NCI-H1417 (cell line): Measurements from ENCODE around the gene HERC2.
"Not testable (repeated sequence)": the region's sequence is repeated elsewhere in the genome, so short reads cannot be mapped to it uniquely, and the experiment has no call there.

Source experiments
- DNase-seq, 3 experiments: peaks; one replicate each; lab custom pipeline; 2025; lab: John Stamatoyannopoulos, UW

HERC2 gene

GRCh38 chr15:28273873-28274610 is 47.9 kb downstream of the HERC2 start:
- DNase-seq, result no peak

DNA sequence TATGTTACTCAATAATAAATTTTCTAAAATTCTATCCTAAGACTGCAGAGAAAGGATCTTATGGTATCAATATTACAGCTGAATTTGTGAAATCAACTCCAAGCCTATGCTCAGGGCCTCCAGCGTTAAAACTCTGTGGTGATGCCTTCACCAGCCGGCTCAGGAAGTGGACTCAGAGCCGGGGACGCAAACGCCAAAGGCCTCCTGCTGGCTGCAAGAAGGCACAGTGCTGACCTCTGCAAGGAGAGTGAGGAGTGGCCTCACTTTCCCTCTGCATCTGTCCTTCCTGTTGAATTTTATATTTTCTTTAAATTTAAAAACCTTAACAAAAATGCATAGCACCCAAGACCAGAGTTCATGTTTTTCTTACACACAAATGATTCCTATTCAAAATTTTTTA is 48.5 kb downstream of the HERC2 start:
- DNase-seq, result no peak

DNA sequence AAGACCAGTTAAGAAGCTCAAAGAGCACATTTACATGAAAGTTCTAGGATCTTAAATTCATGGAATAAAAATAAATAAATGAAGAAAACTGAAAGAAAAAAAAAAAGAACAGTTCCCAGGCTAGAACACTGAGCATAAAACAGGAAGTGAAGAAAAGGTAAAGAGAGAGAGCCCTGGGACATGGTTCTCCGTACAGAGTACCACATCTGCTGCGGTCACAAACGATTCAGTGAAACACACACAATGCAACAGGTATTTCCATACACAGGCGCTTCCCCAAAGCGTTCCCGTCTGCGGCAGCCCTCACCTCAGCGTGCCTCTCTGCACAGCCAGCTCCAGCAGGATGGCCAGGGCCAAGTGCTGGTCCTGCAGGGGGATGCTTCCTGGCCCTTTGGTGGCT is 49.4 kb downstream of the HERC2 start:
- DNase-seq, result no peak

DNA sequence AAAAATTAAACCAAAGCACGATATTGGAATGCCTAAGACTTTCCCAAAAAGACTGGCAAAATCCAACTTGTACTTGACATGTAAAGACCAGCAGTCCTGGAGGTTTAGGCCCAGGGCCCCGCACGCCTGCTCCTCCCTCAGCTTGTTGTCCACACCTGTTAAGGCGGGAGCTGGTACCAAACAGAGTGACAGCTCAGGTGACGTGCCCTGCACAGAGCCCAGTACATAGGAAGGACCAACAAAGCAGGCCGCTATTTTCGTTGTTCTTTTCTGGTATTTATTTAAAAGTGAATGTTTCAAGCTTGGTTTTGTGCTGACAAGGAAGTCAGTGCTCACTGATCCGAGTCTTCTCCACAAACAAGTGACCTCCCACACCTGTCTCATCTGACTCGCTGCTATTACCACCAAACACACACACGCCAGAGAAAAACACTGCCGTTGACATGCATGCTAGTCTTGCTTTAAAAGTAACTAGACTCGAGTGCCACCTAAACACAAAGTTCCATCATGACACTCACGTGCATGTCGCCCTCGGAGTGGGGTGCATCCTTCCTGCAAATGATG is 50.2 kb downstream of the HERC2 start:
- DNase-seq, result no peak

DNA sequence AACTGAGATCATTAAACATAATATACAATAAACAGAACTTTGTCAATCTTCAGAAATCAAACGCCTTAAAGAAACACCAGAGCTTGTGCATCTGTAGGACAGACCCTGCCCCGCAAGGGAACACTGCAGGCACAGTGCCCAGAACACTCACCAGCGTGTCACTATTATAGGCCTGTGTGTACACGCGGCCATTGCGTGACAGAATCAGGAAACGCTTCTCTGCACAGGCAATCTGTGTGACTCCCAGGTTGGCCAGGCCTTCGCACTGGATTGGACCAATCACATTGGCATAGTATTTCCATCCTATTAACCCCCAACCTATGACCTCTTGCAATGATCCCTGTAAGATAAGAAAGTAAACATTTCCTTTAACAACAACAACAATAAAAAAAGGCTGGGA is 52.9 kb downstream of the HERC2 start:
- no peak for DNase-seq

DNA sequence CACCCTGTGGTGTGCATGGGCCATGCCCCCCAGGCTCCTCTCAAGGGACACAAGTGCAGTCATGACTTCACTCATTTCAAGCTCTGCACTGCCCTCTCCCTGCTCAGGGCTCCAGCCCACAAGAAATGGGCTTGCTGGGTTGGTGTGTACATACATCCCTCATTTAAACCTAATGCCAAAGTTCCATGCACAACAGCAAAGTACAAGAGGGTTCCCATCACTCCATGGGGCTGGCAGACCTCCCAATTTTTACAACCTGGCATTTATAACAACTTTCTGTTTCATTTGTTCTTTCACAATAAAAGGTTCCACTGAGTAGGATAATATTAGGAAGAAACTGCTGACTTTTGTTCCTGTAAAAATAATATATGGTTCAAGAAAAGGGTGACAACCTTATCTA is 54.3 kb downstream of the HERC2 start:
- no peak for DNase-seq

GRCh38 chr15:28265334-28266019 is 56.5 kb downstream of the HERC2 start:
- DNase-seq, result no peak

- no peak for DNase-seq
Observed at GRCh38 chr15:28264166-28264565, 57.8 kb downstream of the HERC2 start.

DNA sequence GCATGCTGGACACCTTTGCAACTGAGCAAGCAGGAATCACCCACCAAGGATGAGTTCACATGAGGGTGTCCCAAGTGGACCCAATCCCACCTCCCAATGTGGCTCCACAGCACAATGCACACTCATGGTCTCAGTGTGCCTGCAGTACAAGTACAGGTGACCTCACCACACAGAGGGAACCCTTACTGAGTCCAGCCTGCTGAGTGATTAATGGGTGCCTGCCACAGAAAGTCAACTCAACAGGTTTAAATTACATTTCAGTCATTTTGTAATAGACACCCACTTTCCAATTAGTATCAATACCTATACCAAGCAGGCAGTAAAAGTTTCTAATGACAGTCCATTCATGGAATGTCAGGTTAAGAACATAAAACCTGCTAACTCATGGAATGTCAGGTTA is 59.5 kb downstream of the HERC2 start:
- peak in 1 of 3 experiments; percentile 17 for DNase-seq

GRCh38 chr15:28260722-28261121 is 61.3 kb downstream of the HERC2 start:
- peak in 1 of 3 experiments; percentile 7 for DNase-seq

DNA sequence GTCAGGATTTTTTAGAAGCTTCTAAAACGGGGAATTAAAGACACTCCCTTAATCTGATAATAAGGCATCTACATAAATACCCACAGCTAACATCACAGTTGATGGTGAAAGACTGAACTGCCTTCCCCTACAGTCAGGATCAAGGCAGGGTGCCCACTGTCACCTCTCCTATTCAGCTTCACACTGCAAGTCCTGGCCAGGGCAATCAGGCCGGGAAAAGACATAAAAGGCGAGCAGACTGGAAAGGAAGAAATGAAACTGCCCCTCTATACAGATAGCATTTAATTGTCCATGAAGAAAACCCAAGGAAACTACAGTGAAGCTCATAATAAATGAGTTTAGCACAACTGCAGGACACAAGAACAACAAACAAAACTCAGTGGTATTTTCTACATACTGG is 61.7 kb downstream of the HERC2 start:
- no peak for DNase-seq

DNA sequence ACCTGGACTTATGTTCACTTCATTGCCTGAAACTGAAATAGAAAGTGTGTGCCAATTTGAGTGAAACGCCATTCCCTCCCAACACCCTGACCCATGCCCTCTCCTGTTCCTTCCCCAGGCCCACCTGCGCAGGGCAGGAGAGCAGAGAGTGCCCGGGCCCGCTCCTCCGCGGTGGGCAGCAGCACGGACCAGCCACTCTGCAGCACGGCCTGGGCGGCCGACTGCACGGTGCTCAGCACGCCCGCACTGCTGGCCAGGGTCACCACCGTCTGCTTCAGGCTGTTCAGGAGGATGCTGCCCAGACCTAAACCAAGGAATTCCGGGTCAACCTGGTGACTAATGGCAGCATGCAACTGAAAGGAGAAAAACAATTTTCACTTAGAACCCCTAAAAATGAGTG is 66.0 kb downstream of the HERC2 start:
- DNase-seq, result no peak

DNA sequence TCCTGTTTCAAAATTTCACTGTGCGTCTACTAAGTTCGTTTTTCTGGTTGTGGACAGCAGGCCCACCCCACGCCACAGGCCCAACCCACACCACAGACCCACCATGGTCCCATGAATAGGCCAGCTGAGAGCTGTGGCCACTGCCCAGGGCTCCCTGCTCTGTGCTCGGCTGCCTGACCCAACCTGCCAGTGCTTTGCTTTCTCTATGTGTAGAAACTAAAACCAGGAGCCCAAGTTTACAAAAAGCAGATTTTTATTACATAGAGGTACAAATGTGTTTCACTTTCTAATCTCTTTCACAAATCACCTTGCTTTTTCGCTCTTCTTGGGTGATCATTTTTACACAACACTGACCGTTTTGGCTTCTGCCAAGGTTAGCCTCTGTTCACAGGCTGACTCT is 69.1 kb downstream of the HERC2 start:
- no peak for DNase-seq

- DNase-seq, result peak in 1 of 3 experiments; percentile 15
Observed at GRCh38 chr15:28246605-28247004, 75.4 kb downstream of the HERC2 start.

DNA sequence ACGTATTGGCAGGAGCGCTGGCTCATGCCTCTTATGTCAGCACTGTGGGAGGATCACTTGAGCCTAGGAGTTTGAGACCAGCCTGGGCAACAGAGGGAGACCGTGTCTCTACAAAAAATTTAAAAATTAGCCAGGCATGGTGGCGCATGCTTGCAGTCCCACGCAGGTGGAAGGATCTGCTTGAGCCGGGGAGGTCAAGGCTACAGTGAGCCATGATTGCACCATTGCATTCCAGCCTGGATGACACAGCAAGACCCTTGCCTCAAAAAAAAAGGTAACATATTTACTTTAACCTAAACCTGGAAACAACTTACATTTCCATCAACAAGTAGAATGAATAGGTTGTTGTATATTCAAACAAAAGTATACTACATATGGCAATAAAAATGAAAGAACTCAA is 78.1 kb downstream of the HERC2 start:
- DNase-seq, result no peak

GRCh38 chr15:28243399-28243798 is 78.6 kb downstream of the HERC2 start:
- no peak for DNase-seq

DNA sequence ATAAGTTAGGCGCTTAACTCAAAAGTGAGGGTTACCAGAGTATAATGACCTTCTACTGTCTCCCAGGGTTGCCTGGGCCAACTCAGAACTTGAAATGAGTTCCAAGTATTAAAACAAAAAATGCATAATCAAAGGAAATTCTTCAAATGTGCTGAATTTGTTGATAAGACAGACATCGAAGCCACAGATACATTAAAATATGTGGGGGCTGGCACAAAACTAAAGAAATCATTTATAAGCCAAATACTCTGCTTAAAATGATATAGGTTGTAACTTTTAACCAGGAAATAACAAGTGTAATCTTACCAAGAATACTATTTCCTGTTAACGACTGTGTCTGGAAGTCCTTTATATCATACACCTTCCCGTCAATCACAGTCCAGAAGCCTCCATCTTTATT is 83.7 kb downstream of the HERC2 start:
- not testable (repeated sequence) for DNase-seq

DNA sequence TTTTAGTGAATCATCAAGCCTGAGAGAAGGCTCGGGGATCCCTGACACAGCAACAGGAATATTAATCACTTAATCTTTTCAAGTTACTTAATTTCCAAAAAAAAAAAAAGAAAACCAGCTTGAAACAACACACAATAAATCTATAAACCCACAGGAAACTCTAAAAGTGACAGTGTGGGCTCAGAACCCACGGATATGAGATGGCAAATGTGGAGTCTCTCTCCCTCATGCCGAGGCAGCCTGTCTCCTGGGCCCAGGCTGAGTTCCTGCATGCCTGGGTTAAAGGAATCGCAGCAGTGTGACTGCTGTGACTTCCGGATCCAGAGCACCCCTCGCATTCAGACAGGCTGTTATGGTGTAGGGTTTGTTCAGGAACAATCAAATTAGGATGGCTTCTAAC is 90.2 kb downstream of the HERC2 start:
- not testable (repeated sequence) for DNase-seq

GRCh38 chr15:28231336-28231735 is 90.6 kb downstream of the HERC2 start:
- not testable (repeated sequence) for DNase-seq

GRCh38 chr15:28228990-28229640 is 92.9 kb downstream of the HERC2 start:
- DNase-seq, result peak in 1 of 3 experiments; percentile 38

DNA sequence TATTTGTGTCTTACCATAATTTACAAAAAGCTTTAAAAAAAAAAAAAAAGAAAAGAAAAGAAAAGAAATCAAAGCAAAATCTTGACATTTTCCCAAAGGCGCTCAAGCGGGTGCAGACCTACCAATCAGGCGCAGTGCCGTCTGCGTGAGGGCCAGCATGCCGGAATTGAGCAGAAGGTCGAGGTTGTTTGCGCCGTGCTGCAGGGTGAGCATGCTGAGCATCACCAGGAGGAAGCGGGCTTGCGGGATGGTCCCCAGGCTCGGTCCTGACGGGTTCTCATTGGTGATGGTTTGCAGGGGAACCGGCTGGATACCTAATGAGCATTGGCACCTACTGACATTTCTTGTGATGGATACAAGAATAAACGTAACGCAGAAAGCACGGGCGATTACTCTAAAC is 93.9 kb downstream of the HERC2 start:
- no peak for DNase-seq

GRCh38 chr15:28227303-28227702 is 94.7 kb downstream of the HERC2 start:
- DNase-seq, result not testable (repeated sequence)

GRCh38 chr15:28222612-28223011 is 99.4 kb downstream of the HERC2 start:
- not testable (repeated sequence) for DNase-seq
